Smooth muscle cell (in vitro differentiated cells): ENCODE results near the gene MLC1. TPM values are rescaled to one million over a fixed set of nuclear protein-coding genes. Genes with fewer than 3 reads are reported as not detected.

Experiments used
- DNase-seq: peaks from one replicate; lab custom pipeline; 2025; ENCODE audit not compliant: unreplicated experiment; lab: John Stamatoyannopoulos, UW
- H2AFZ ChIP-seq: fragments of 200-600 bp; sonication (generic); 2 replicates; pipeline ENCODE4 v1.6.0; 2016; ENCODE audit warnings: antibody characterized with exemption, low read depth, mild to moderate bottlenecking
- H3F3A ChIP-seq: fragments of 200-600 bp; sonication (generic); 2 replicates; pipeline ENCODE4 v1.6.0; 2017; ENCODE audit warnings: antibody characterized with exemption, low read depth
- H3K27ac ChIP-seq: fragments of 200-600 bp; sonication (generic); 2 replicates; pipeline ENCODE4 v1.5.1; 2016; ENCODE audit warnings: low read depth, mild to moderate bottlenecking
- H3K27me3 ChIP-seq: fragments of 200-600 bp; sonication (generic); 2 replicates; pipeline ENCODE4 v1.6.1; 2016; ENCODE audit warnings: low read depth, mild to moderate bottlenecking
- H3K36me3 ChIP-seq: fragments of 200-600 bp; sonication (generic); 2 replicates; pipeline ENCODE4 v1.5.1; 2016; ENCODE audit warnings: low read depth
- H3K4me1 ChIP-seq: fragments of 200-600 bp; sonication (generic); 2 replicates; pipeline ENCODE4 v1.5.1; 2016; ENCODE audit warnings: low read depth
- H3K4me2 ChIP-seq: fragments of 200-600 bp; sonication (generic); 2 replicates; pipeline ENCODE4 v1.6.0; 2016; ENCODE audit warnings: mild to moderate bottlenecking
- H3K4me3 ChIP-seq: fragments of 200-600 bp; sonication (generic); 2 replicates; pipeline ENCODE4 v1.5.1; 2016; ENCODE audit warnings: mild to moderate bottlenecking
- H3K79me2 ChIP-seq: fragments of 200-600 bp; sonication (generic); 2 replicates; pipeline ENCODE4 v1.6.0; 2016; ENCODE audit warnings: low read depth, mild to moderate bottlenecking
- H3K9ac ChIP-seq: fragments of 200-600 bp; sonication (generic); 2 replicates; pipeline ENCODE4 v1.6.0; 2016; ENCODE audit warnings: low read depth
- H3K9me3 ChIP-seq: fragments of 200-600 bp; sonication (generic); replicated peaks from 2 replicates; pipeline ENCODE4 v1.5.1; 2016; ENCODE audit warnings: low read depth
- H4K20me1 ChIP-seq: fragments of 200-600 bp; sonication (generic); 2 replicates; pipeline ENCODE4 v1.6.0; 2016; ENCODE audit warnings: low read depth
- WGBS: methylation state at CpG from one replicate; pipeline ENCODE4 v1.1.7; 2016; ENCODE audit warnings: low lambda C conversion rate; 5-methylcytosine and 5-hydroxymethylcytosine counted together
- polyA plus RNA-seq: library from polyadenylated mRNA; unstranded; fragments of >200 nt; fragmentation: Nextera tagmentation; extraction: Ambion mirVana; gene quantifications from 2 replicates; pipeline ENCODE4 v1.2.1, GENCODE V29; 2016
- total RNA-seq: library from RNA; depleted of rRNA; stranded (reverse); fragments of >200 nt; gene quantifications from 2 replicates; pipeline ENCODE4 v1.2.3, GENCODE V29; 2014
- TF ChIP-seq, protein P1 (sequence below): fragments of 200-600 bp; sonication (generic); IDR thresholded peaks from 2 replicates; pipeline ENCODE4 v1.5.1; 2017; ENCODE audit warnings: borderline replicate concordance, mild to moderate bottlenecking, antibody characterized with exemption; ENCODE audit not compliant: insufficient read depth, poor library complexity, severe bottlenecking

The MLC1 gene
- total and polyA plus RNA-seq, 2 experiments from 2014 or later: 4.2 to 6.3 TPM

DNA sequence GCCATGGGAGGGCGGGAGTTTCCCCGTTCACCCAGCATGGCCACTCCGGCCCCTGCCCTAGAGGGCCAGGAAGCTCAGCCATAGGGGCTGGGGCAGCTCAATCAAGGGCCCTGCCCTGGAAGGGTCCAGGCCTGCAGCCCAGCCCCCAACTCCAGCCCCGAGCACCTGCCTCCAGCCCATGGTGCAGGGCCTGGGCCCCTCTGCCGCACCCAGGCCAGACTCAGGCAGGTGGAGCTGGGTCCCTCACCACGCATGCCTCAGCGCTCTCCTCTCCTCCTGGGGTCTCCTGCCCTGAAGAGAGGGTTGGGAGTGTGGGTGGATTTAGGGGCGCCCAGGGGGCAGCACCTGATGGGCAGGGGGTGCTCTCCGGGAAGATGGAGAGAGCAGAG lies 13.1 kb downstream of the MLC1 start:
- no peaks in the 10 kb centered on the region for H3F3A ChIP-seq
- H3K9ac ChIP-seq: no peak overlapping the region
- H3K36me3 ChIP-seq: no peaks in the 10 kb centered on the region
- no peak overlapping the region for H3K4me3 ChIP-seq
- no peak for DNase-seq
- no peaks in the 10 kb centered on the region for H3K9me3 ChIP-seq
- no peaks in the 10 kb centered on the region for H3K79me2 ChIP-seq
- WGBS: 97% methylated on average over 9 of the region's 9 CpGs
- no peak overlapping the region for H2AFZ ChIP-seq
- H3K4me2 ChIP-seq: no peak overlapping the region
- TF ChIP-seq, protein P1, sequence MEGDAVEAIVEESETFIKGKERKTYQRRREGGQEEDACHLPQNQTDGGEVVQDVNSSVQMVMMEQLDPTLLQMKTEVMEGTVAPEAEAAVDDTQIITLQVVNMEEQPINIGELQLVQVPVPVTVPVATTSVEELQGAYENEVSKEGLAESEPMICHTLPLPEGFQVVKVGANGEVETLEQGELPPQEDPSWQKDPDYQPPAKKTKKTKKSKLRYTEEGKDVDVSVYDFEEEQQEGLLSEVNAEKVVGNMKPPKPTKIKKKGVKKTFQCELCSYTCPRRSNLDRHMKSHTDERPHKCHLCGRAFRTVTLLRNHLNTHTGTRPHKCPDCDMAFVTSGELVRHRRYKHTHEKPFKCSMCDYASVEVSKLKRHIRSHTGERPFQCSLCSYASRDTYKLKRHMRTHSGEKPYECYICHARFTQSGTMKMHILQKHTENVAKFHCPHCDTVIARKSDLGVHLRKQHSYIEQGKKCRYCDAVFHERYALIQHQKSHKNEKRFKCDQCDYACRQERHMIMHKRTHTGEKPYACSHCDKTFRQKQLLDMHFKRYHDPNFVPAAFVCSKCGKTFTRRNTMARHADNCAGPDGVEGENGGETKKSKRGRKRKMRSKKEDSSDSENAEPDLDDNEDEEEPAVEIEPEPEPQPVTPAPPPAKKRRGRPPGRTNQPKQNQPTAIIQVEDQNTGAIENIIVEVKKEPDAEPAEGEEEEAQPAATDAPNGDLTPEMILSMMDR: no peak
- no peaks in the 10 kb centered on the region for H3K27me3 ChIP-seq
- no peaks in the 10 kb centered on the region for H4K20me1 ChIP-seq
- H3K27ac ChIP-seq: no peak overlapping the region
- no peaks in the 10 kb centered on the region for H3K4me1 ChIP-seq

DNA sequence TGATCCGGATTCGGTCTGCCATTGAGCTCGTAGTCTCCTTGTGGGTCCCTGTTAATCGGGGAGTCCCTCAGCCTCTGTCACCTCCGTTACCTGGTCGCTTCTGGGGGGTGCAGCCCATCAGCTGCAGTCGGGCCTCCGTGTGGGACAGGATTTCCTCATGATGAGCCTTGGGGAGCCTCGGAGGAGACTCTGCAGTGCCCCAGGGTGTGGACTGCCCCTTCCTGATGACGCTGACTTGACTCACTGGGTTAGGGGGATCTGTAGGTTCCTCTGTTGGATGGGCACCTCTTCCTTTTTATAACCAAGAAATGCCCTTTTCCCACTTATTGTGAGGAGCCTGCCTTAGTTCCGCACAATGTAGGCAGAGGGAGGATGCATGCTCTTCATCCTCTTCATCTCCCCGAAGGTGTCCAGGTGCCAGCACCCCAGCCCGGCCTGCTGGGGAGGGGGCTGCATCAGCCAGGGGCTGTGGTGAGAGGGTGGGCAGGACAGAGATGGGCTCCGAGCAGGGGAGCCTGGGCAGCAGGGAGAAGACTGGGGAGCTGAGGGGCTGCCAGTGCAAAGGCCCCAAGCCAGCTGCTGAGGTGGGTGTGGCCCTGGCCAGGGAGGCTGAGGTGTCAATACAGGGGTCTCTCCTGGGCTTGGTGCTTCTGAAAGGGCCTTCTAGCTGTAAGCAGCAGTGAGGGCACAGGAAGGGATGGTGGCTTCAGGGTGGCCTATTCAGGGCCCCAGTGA lies 13.6 kb downstream of the MLC1 start:
- Histone ChIP-seq H3K9ac (no peak overlapping the region), H3F3A (no peaks in the 10 kb centered on the region), H3K4me1 (no peaks in the 10 kb centered on the region), H3K9me3 (no peaks in the 10 kb centered on the region), H3K36me3 (no peaks in the 10 kb centered on the region), H3K27ac (no peak overlapping the region), H3K4me2 (no peak overlapping the region), H3K79me2 (no peaks in the 10 kb centered on the region), H3K27me3 (no peaks in the 10 kb centered on the region), H2AFZ (no peak overlapping the region), H3K4me3 (no peak overlapping the region), H4K20me1 (no peaks in the 10 kb centered on the region)
- DNase-seq: no peak
- 93% methylated on average over 14 of the region's 14 CpGs for WGBS
- TF ChIP-seq, protein P1: no peak

DNA sequence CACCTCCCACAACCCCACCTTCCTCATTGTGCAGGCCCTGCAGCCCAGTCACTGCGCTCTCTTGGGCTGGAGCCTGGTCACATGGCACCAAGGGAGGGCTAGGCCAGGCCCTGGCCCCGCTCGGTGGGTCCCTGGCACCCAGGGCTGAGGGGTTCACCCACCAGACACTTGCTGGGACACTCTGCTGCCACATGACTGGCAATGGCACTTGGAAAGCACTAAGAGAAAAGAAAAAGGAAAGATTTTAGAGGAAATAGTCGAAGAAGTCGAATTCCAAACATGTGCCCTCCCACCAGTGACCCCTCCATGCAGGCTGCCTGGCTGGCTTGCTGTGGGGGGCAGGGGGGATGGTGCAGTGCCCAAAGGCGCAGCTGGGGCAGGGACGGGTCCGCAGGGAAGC lies 14.9 kb downstream of the MLC1 start:
- Histone ChIP-seq H3K4me1 (no peaks in the 10 kb centered on the region), H3K27ac (no peak overlapping the region), H3K79me2 (no peaks in the 10 kb centered on the region), H3K36me3 (no peaks in the 10 kb centered on the region), H3F3A (no peaks in the 10 kb centered on the region), H3K9me3 (no peaks in the 10 kb centered on the region), H3K4me2 (no peak overlapping the region), H3K9ac (no peak overlapping the region), H4K20me1 (no peaks in the 10 kb centered on the region), H3K4me3 (no peak overlapping the region), H2AFZ (no peak overlapping the region), H3K27me3 (no peaks in the 10 kb centered on the region)
- no peak for DNase-seq
- WGBS: 97% methylated on average over 8 of the region's 8 CpGs
- TF ChIP-seq, protein P1: no peak

DNA sequence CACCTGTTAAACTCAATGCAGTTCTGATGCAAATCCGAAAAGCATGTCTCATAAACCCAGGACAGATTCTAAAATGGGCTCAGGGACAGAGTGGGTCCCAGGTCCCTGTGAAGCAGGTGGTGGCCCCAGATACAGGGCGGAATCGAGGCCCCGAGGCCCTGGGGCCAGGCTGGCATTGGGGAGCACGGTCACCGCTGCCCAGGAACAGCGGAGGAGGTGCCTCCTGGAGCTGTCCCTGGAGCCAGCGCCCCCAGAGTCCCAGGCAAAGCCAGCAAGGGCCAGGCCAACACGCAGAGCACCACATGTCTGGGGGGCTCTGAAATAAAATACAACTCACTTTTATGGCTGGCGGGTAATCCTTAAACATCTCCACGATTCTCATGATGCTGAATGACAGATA lies 17.1 kb downstream of the MLC1 start:
- no peaks in the 10 kb centered on the region for H3K36me3 ChIP-seq
- no peak overlapping the region for H2AFZ ChIP-seq
- H3K4me1 ChIP-seq: no peaks in the 10 kb centered on the region
- WGBS: 95% methylated on average over 11 of the region's 11 CpGs
- no peaks in the 10 kb centered on the region for H3K79me2 ChIP-seq
- H3K4me3 ChIP-seq: no peak overlapping the region
- no peak overlapping the region for H3K9ac ChIP-seq
- H3F3A ChIP-seq: no peaks in the 10 kb centered on the region
- H4K20me1 ChIP-seq: no peaks in the 10 kb centered on the region
- H3K27ac ChIP-seq: no peak overlapping the region
- H3K27me3 ChIP-seq: no peaks in the 10 kb centered on the region
- H3K4me2 ChIP-seq: no peak overlapping the region
- H3K9me3 ChIP-seq: no peaks in the 10 kb centered on the region
- no peak for DNase-seq
- TF ChIP-seq, protein P1: no peak
